ENCODE results near the gene CHP1. TPM values are rescaled to one million over a fixed set of nuclear protein-coding genes. Genes with fewer than 3 reads are reported as not detected.

Gene CHP1
- total RNA-seq, 1 donor = 111 TPM

DNA sequence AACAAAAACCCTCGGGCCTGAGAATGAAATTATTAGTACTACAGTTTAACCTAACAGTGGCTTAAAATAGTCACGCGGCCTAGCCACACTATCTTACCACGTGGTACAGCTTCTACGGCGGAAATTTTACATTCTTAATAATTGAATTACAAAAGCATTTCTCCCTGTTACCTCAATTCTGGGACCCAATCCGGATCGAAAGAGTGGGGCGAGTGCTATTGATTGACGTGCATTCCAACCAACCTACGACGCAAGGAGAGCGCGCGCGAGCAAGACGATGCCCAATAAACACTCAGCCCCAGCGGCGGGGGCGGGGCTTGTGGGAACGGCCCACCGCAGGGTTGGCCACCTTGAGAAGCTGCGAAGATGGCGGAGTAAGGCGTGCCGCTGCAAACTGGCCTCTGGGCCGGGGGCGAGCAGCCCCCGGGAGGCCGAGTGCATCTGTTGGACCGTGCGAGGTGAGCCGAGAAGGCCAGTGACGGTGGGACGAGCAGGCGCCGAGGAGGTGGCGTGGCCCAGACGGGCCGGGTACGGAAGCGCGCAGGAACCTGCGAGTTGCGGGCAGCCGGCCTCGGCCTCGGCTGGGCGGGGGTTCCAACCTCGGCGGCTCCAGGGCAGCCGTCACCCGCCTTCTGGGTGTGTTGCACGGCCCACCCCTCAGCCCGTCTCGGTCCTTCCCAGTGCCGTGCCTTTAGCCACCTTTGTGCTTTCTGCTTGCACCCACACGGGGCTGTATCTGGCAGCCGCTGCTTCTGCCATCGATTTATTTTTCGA is 52.8 kb downstream of the CHP1 start:
- TF ChIP-seq, protein P1, sequence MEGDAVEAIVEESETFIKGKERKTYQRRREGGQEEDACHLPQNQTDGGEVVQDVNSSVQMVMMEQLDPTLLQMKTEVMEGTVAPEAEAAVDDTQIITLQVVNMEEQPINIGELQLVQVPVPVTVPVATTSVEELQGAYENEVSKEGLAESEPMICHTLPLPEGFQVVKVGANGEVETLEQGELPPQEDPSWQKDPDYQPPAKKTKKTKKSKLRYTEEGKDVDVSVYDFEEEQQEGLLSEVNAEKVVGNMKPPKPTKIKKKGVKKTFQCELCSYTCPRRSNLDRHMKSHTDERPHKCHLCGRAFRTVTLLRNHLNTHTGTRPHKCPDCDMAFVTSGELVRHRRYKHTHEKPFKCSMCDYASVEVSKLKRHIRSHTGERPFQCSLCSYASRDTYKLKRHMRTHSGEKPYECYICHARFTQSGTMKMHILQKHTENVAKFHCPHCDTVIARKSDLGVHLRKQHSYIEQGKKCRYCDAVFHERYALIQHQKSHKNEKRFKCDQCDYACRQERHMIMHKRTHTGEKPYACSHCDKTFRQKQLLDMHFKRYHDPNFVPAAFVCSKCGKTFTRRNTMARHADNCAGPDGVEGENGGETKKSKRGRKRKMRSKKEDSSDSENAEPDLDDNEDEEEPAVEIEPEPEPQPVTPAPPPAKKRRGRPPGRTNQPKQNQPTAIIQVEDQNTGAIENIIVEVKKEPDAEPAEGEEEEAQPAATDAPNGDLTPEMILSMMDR (IDR thresholded peaks at IDR 0.05; ENCODE audit: insufficient read depth, low read depth, low read length) = no peak
- peak overlapping the region; percentile 94 for H3K4me3 ChIP-seq (ENCODE audit: low read depth, low read length)
- DNase-seq (ENCODE audit: low read depth) = peak; percentile 100

DNA sequence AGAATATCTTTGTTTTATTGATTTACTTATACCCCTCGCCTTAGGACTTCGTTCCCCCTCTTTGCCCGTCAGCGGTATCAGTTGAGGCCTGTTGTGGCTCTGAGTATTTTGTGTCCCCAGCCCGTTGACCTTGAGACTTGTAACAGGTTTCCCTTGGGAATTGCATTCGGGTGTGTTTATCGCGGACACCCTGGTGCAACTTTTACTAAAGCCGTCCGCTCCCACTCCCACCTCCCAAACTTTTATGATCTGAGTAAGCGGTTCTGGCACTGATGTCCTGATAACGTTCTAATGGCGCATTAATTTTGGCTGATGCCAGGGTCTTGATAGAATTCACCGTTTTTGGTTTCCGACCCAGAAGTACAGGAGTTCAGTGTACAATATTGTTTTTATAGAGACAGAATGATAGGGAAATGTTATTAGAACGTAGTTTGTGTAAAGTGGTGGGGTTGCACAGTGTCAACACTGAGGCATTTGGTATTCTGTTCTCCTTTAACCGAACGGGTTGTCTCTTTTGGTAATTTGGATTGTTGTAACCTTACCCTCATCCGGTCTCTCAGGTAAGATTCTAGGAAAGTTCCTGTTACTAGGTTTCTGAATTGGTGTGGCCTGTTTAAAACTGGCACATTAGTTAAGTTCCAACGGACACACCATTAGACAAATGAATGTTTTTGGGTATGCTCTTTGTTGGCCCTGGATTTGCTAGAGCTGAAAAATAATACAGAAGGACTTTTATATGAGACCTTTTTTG is 53.5 kb downstream of the CHP1 start:
- DNase-seq (ENCODE audit: low read depth) = peak; percentile 58
- TF ChIP-seq, protein P1 (IDR thresholded peaks at IDR 0.05; ENCODE audit: insufficient read depth, low read depth, low read length) = no peak
- H3K4me3 ChIP-seq (ENCODE audit: low read depth, low read length) = peak overlapping the region; percentile 94

DNA sequence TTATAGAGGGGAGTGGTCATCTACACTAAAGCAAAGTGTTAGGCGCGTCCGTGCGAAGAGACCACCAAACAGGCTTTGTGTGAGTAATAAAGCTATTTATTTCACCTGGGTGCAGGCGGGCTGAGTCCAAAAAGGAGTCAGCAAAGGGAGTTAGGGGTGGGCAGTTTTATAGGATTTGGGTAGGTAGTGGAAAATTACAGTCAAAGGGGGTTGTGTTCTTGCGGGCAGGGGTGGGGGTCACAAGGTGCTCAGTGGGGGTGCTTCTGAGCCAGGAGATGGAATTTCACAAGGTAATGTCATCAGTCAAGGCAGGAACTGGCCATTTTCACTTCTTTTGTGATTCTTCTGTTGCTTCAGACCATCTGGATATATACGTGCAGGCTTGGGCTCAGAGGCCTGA is 54.2 kb downstream of the CHP1 start:
- peak overlapping the region; percentile 94 for H3K4me3 ChIP-seq (ENCODE audit: low read depth, low read length)
- DNase-seq (ENCODE audit: low read depth) = no peak
- TF ChIP-seq, protein P1 (IDR thresholded peaks at IDR 0.05; ENCODE audit: insufficient read depth, low read depth, low read length) = no peak

DNA sequence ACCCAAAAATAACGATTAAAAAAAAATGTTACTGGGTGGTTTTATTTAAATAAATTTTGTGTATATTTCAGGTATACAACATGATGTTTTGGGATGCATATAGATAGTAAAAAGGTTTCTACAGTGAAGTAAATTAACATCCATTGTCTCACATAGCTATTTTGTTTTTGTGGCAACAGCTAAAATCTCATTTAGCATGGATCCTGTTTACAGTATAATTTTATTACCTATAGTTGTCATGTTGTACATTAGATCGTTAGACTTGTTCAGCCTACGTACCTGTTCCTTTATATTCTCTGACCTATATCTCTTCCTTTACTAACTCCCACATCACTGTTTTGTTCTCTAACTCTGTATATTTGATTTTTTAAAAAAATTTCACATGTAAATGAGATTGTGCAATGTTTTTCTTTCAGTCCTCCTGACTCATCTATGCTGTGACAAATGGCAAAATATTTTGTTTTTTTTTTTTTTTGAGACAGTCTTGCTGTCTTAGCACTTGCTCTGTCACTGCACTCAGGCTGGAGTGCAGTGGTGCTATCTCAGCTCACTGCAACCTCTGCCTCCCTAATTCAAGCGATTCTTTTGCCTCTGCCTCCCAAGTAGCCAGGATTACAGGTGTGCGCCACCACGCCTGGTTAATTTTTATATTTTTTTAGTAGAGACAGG is 55.7 kb downstream of the CHP1 start:
- DNase-seq (ENCODE audit: low read depth) = peak; percentile 55
- no peak overlapping the region for H3K4me3 ChIP-seq (ENCODE audit: low read depth, low read length)
- TF ChIP-seq, protein P1 (IDR thresholded peaks at IDR 0.05; ENCODE audit: insufficient read depth, low read depth, low read length) = no peak

DNA sequence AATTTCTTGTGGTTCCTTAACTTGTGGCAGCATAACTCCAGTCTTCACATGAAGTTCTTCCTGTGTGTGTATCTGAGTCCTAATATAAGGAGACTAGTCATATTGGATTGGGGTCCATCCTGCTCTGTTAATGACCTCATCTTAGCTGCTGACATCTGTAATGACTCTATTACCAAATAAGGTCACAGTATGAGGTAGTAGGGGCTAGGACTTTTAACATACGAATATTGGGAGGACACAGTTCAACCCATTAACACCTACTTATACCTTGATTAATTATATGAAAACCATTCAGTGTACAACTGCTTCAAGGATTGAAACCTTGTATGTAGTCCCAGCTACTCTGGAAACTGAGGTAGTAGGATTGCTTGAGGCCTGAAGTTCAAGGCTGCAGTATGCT is 57.4 kb downstream of the CHP1 start:
- no peak overlapping the region for H3K4me3 ChIP-seq (ENCODE audit: low read depth, low read length)
- DNase-seq (ENCODE audit: low read depth) = no peak
- TF ChIP-seq, protein P1 (IDR thresholded peaks at IDR 0.05; ENCODE audit: insufficient read depth, low read depth, low read length) = no peak

DNA sequence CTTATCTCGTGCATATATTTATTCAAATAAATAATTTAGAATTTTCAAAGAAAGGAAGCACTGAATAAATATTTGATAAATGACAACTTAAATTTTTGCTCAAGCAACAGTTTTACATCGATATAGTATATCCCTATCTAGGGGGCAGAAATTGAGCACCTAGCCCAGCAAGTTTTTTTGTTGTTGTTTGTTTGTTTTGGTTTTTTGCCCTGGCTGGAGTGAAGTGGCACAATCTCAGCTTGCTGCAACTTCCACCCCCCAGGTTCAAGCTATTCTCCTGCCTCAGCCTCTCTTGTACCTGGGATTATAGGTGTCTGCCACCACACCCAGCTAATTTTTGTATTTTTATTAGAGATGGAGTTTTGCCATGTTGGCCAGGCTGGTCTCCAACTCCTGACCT is 58.9 kb downstream of the CHP1 start:
- TF ChIP-seq, protein P1 (IDR thresholded peaks at IDR 0.05; ENCODE audit: insufficient read depth, low read depth, low read length) = no peak
- H3K4me3 ChIP-seq (ENCODE audit: low read depth, low read length) = no peak overlapping the region
- no peak for DNase-seq (ENCODE audit: low read depth)
